Mesothelial cell of epicardium (in vitro differentiated cells): ENCODE measurements around the gene UNC93B1. TPM values are rescaled to one million over a fixed set of nuclear protein-coding genes. Genes with fewer than 3 reads are reported as not detected.
A peak's percentile ranks its signal among the peaks of the same experiment; 100 is the strongest.

ENCODE experiments used
- DNase-seq, 2 experiments: peaks; one replicate each; pipeline ENCODE4 v3.0.0; 2021; ENCODE audit warnings: low spot score in 2 of 2; ENCODE audit not compliant: unreplicated experiment in 2 of 2
- H3K27ac Mint-ChIP-seq: 2 replicates; pipeline ENCODE4 v1.8.0; 2021; ENCODE audit warnings: mixed read lengths
- H3K27me3 Mint-ChIP-seq: 2 replicates; pipeline ENCODE4 v1.8.0; 2021; ENCODE audit warnings: low read depth, mixed read lengths
- H3K36me3 Mint-ChIP-seq: 2 replicates; pipeline ENCODE4 v1.8.0; 2021; ENCODE audit warnings: mixed read lengths
- H3K4me1 Mint-ChIP-seq: 2 replicates; pipeline ENCODE4 v1.8.0; 2021; ENCODE audit warnings: mixed read lengths
- H3K4me3 Mint-ChIP-seq: 2 replicates; pipeline ENCODE4 v1.8.0; 2021; ENCODE audit warnings: mild to moderate bottlenecking, moderate library complexity, mixed read lengths
- H3K9me3 Mint-ChIP-seq: 2 replicates; pipeline ENCODE4 v1.8.0; 2021; ENCODE audit warnings: mixed read lengths
- total RNA-seq: library from RNA; stranded (reverse); gene quantifications from 3 replicates; pipeline ENCODE4 v1.2.1, GENCODE V29; 2021
- TF ChIP-seq, protein P1 (sequence below): fragments of 200-600 bp; sonication (generic); IDR thresholded peaks from one replicate; pipeline ENCODE4 v1.5.0; 2021; ENCODE audit warnings: antibody characterized with exemption; ENCODE audit not compliant: unreplicated experiment

Gene UNC93B1, protein sequence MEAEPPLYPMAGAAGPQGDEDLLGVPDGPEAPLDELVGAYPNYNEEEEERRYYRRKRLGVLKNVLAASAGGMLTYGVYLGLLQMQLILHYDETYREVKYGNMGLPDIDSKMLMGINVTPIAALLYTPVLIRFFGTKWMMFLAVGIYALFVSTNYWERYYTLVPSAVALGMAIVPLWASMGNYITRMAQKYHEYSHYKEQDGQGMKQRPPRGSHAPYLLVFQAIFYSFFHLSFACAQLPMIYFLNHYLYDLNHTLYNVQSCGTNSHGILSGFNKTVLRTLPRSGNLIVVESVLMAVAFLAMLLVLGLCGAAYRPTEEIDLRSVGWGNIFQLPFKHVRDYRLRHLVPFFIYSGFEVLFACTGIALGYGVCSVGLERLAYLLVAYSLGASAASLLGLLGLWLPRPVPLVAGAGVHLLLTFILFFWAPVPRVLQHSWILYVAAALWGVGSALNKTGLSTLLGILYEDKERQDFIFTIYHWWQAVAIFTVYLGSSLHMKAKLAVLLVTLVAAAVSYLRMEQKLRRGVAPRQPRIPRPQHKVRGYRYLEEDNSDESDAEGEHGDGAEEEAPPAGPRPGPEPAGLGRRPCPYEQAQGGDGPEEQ
- total RNA-seq = 19.0 to 23.7 TPM (median 20.4 TPM) in 3 replicates

DNA sequence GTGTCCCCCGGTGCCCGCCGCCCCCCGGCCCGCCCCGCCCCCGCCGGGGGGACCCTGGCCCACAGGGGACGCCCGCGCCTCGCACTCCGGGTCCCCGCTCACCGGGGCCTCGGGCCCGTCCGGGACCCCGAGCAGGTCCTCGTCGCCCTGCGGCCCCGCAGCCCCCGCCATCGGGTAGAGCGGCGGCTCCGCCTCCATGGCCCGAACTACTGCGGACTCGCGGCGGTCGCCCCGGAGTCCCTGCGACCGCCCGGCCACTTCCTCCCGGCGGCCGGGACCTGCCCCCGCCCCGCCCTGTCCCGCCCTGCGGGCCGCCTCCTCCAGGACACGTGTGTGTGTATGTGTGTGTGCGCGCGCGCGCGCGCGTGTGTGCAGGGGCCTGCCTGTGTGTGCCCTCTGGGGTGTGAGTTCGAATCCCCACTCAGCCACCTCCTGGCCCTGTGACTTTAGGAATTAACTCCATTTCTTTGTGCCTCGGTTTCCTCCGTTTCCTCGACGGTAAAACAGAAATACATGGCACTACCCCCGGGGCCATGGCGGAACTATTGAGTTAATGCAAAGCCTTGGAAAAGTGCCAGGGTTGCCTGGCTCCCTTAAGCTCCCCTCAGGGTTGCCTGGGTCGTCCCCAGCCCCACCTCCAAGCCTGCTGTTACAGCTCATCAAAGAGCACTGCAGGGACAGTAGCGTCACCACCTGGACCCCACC, at the start of gene UNC93B1:
UNC93B1 (minus strand) TSS at position 252 of the 705 bp plus-strand sequence; CDS start at position 198, 54 bp downstream.
- Mint-ChIP-seq H3K4me1 (peaks cover 16% of the 10 kb centered on the region), H3K36me3 (no peaks in the 10 kb centered on the region), H3K27ac (peak within 1 kb of the TSS; percentile 53), H3K9me3 (no peaks in the 10 kb centered on the region), H3K27me3 (peaks cover 9% of the 10 kb centered on the region), H3K4me3 (peak within 1 kb of the TSS; percentile 71)
- TF ChIP-seq, protein P1, sequence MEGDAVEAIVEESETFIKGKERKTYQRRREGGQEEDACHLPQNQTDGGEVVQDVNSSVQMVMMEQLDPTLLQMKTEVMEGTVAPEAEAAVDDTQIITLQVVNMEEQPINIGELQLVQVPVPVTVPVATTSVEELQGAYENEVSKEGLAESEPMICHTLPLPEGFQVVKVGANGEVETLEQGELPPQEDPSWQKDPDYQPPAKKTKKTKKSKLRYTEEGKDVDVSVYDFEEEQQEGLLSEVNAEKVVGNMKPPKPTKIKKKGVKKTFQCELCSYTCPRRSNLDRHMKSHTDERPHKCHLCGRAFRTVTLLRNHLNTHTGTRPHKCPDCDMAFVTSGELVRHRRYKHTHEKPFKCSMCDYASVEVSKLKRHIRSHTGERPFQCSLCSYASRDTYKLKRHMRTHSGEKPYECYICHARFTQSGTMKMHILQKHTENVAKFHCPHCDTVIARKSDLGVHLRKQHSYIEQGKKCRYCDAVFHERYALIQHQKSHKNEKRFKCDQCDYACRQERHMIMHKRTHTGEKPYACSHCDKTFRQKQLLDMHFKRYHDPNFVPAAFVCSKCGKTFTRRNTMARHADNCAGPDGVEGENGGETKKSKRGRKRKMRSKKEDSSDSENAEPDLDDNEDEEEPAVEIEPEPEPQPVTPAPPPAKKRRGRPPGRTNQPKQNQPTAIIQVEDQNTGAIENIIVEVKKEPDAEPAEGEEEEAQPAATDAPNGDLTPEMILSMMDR = no peak
- no peak for DNase-seq

DNA sequence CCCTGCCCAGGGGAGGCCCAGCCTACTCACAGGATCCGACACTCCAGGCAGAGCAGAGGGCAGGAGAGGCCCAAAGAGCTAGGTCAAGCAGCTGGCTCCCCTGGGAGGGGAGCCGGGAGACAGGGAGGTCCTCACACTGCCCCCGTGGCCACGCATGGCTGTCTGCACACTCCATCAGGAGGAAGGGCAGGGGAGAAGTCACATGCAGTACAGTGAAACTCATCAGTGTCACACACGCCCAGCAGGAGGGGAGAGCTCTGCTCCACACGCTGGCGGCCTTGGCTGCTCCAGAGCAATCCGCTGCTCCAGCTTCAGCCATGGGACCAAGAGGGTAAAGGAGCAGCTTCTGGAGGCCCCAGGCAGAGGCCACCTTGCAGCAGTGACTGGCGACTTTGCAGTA, 49.2 kb upstream of the UNC93B1 start:
- no peaks in the 10 kb centered on the region for H3K4me1 Mint-ChIP-seq
- no peak overlapping the region for H3K27ac Mint-ChIP-seq
- H3K36me3 Mint-ChIP-seq = peaks cover 20% of the 10 kb centered on the region
- H3K4me3 Mint-ChIP-seq = no peak overlapping the region
- no peaks in the 10 kb centered on the region for H3K27me3 Mint-ChIP-seq
- TF ChIP-seq, protein P1 = no peak
- no peak for DNase-seq
- H3K9me3 Mint-ChIP-seq = no peaks in the 10 kb centered on the region

DNA sequence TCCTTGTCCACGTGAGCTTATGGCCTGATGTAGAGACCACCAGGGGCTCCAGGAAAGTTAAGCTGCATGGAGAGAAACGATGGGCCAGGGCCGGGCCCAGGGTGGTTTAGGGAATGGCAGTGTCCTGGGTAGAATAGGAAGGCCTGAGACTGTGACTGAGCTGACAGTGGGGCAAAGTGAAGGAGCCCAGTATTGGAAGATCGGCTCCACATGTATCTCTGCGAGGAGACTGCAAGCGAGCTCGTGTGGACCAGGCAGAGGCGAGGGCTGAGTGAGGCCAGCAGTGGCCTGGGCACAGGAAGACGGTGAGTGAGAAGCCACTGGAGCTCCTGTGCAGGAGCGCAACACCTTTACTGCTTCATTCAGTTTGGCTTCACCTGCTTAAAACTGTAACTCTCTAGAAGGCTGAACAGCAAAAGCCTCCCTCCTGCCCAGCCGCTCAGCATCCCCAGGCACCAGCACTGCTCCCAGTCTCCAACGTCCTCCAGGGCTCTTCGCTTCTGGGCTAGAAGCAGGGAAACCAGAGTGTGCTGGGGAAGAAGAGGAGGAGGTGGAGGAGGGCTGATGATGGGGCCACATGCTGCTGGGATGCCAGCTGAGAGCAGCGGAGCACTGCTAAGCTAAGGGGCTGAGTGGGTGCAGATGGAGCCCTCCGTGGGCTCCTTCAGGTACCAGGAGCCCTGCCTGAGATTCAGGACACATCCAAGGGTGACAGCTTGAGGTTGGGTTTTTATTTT, 48.4 kb upstream of the UNC93B1 start:
- DNase-seq = no peak

DNA sequence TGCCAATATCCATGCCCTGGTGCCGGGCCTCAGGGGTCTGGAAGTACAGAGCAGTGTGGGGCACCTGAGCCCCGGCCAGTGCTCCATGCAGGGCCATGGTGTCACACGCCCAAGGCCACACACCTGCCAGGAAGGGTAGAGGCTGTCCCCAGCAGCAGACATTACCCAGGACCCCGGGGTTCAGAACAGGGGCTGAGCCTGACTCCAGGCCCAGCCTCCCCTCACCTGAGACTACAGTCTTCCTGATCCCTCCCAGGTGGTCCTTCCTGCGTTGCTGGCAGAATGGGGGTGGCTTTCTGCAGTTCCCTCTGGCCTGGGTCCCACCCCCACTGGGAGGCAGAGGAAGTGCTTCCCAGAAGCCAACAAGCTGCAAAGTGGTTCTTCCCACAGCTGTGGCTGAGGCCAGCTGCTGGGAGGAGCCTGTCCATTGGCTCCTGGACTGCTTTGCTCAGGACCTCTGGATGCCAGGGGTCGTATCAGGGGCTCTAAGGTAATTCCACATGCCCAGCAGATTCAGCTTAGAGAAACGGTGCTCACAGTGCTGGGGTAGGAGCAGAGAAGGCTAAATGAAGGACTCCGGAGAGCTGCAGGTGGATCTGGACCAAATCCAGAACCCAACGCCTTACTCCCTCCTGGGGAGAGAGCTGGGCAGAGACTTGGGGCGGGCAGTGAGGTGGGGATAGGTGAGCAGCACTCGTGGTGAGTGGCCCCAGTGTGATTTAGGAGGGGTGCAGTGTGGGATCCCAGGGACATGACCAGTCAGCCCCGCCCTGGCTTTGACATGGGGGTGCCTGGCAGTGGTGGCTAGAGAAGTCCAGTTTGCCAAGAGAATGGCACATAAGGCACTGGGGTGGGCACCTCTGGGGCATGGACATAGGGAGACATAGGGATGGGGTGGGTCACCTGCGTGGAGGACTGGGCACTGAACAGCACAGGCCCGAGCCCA, 47.6 kb upstream of the UNC93B1 start:
- Mint-ChIP-seq H3K4me3 (no peak overlapping the region), H3K27me3 (no peaks in the 10 kb centered on the region), H3K36me3 (peaks cover 8% of the 10 kb centered on the region), H3K9me3 (no peaks in the 10 kb centered on the region), H3K27ac (peak overlapping the region; percentile 5), H3K4me1 (no peaks in the 10 kb centered on the region)
- TF ChIP-seq, protein P1 = no peak
- DNase-seq = no peak

More for the DNA sequence above, 48.4 kb upstream of the UNC93B1 start:
- TF ChIP-seq, protein P1 = no peak
- Mint-ChIP-seq H3K4me3 (no peak overlapping the region), H3K4me1 (no peaks in the 10 kb centered on the region), H3K36me3 (peaks cover 13% of the 10 kb centered on the region), H3K9me3 (no peaks in the 10 kb centered on the region), H3K27ac (peak overlapping the region; percentile 5), H3K27me3 (no peaks in the 10 kb centered on the region)
